HG03571 (cell line): ENCODE data around the gene NECAB3.

Source experiments
- ATAC-seq: cut with Tn5 transposase; IDR thresholded peaks from one replicate; pipeline ENCODE4 v1.9.1; 2021; ENCODE audit not compliant: unreplicated experiment

NECAB3 gene

GRCh38 chr20:33624399-33624798 is 49.8 kb downstream of the NECAB3 start:
- ATAC-seq, result no peak

- ATAC-seq, result no peak
Measured at GRCh38 chr20:33622705-33623365, 51.4 kb downstream of the NECAB3 start.

DNA sequence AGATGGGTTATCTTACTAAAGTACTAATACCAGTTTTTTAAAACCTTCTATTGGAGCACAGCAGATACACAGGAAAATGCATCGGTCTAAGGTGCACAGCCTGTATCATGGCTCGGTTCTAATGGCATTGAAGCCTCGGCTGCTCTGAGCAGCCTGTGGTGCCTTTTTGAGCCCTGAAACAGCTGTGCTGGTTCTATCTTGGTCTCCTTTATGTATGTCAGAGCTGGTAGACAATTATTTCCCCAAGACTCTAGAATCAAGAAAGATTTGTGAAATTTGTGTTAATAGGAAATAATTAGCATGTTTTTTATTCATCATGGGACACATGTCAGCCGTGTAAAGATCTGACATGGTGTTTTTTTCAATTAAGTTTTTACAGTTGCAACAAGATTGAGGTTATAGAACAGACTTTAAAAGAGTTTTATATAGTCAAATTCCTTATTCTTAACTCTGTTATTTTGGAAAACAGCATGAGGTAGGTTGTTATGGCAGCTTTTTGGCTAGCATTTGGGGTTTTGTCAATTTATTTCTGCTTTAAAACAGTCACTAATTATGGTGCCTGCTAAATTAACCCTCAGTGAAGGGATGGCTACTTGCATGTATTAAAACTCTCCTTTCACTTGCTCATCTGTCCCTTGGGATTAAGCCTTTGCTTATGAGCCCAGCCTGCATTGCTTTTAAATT is 52.4 kb downstream of the NECAB3 start:
- no peak for ATAC-seq

DNA sequence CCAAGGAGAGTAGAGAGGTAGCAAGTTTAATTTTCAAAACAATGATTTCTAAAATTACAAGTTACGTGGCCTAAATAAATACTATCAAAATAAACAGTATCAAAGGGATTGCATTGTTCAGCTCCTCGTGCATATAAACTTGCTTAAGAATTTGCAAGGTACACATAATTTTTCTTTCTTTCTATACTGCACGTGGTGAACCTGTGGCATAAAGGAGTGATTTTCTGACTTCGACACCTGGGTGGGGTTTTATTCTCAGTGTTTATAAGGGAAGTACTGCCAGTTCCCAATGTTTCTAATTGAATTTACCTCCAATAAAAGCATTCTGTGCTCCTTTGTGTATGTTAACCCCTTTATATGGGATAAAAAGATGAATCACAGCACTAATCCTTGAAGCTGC is 62.2 kb downstream of the NECAB3 start:
- ATAC-seq, result no peak

GRCh38 chr20:33611106-33611505 is 63.1 kb downstream of the NECAB3 start:
- ATAC-seq, result no peak

- ATAC-seq, result no peak
Measured at GRCh38 chr20:33609504-33609903, 64.7 kb downstream of the NECAB3 start.
